Uterus (tissue), 4 donors: ENCODE measurements around the gene TWIST2. TPM values are rescaled to one million over a fixed set of nuclear protein-coding genes. Genes with fewer than 3 reads are reported as not detected.

Experiments used
- DNase-seq, 2 donors: peaks; one replicate each; pipeline ENCODE4 v3.0.0-alpha.2; 2019 to 2020
- H3K27ac ChIP-seq, 2 donors: fragments of 200-600 bp; sonication (generic); 1 replicate in 1 of 2; 2 replicates in 1 of 2; pipeline ENCODE4 v1.5.1; 2016 to 2018
- H3K27me3 ChIP-seq, 2 donors: fragments of 200-600 bp; sonication (generic); one replicate each; pipeline ENCODE4 v1.5.1; 2018 to 2019; ENCODE audit warnings: control low read depth in 1 of 2
- H3K36me3 ChIP-seq, 2 donors: fragments of 200-600 bp; sonication (generic); one replicate each; pipeline ENCODE4 v1.5.1; 2019; ENCODE audit warnings: control low read depth in 1 of 2
- H3K4me1 ChIP-seq, 2 donors: fragments of 200-600 bp; sonication (generic); one replicate each; pipeline ENCODE4 v1.5.1; 2018 to 2019; ENCODE audit warnings: control low read depth in 1 of 2
- H3K4me3 ChIP-seq, 2 donors: fragments of 200-600 bp; sonication (generic); 1 replicate in 1 of 2; 2 replicates in 1 of 2; pipeline ENCODE4 v1.5.1; 2018 to 2019; ENCODE audit warnings: mild to moderate bottlenecking in 1 of 2
- H3K9me3 ChIP-seq, 2 donors: fragments of 200-600 bp; sonication (generic); one replicate each; pipeline ENCODE4 v1.5.1; 2019; ENCODE audit warnings: control low read depth in 1 of 2
- CTCF ChIP-seq, 4 experiments: fragments of 200-600 bp in 2 of 4; fragments of 450-650 bp in 2 of 4; sonication (generic) in 2 of 4; IDR thresholded peaks; one replicate each; pipeline ENCODE4 v1.5.1; 2016 to 2019; ENCODE audit warnings: antibody characterized with exemption in 4 of 4, mild to moderate bottlenecking in 2 of 4, moderate library complexity in 1 of 4
- POLR2A ChIP-seq, 2 donors: fragments of 450-650 bp; IDR thresholded peaks; one replicate each; pipeline ENCODE4 v1.6.1; 2016; ENCODE audit warnings: antibody characterized with exemption in 2 of 2, mild to moderate bottlenecking in 1 of 2, moderate library complexity in 1 of 2
- intact Hi-C: fragments of 100-400 bp; cut with DNase I; formaldehyde crosslinking; loops from one replicate; pipeline ENCODE4 v1.15.1; 2023; ENCODE audit warnings: low total_unique reads
- total RNA-seq, 4 donors: library from RNA; depleted of rRNA in 3 of 4; stranded (reverse); fragments of >200 nt in 3 of 4; gene quantifications; one replicate each; pipeline versions ENCODE4 v1.1.0 to v1.2.4, GENCODE V29; 2014 to 2023
- donor health status: DM: yes; HTN: yes; CAD: no.

The TWIST2 gene
- total RNA-seq, 4 donors from 2014 or later: 28.1 to 199 (median 63.9) TPM

- no peak for DNase-seq
- no peak for TF ChIP-seq CTCF (IDR thresholded peaks at IDR 0.05)
- TF ChIP-seq POLR2A (IDR thresholded peaks at IDR 0.05): no peak
- no peaks in the 10 kb centered on the region for H3K36me3 ChIP-seq
- no peaks in the 10 kb centered on the region for H3K27me3 ChIP-seq
- H3K27ac ChIP-seq: peak overlapping the region; percentile 92 to 95
- peaks cover 34 to 41% of the 10 kb centered on the region in 2 donors for H3K4me1 ChIP-seq
- no peak overlapping the region for H3K4me3 ChIP-seq
- intact Hi-C loops: no loop called here
- H3K9me3 ChIP-seq: no peaks in the 10 kb centered on the region
These were observed 18.9 kb downstream of the TWIST2 start for GRCh38 chr2:238866656-238867277.

- no peak overlapping the region for H3K4me3 ChIP-seq
- H3K36me3 ChIP-seq: no peaks in the 10 kb centered on the region
- TF ChIP-seq POLR2A (IDR thresholded peaks at IDR 0.05) (no peak), CTCF (IDR thresholded peaks at IDR 0.05) (no peak)
- peak in 1 of 2 donors; percentile 69 for DNase-seq
- peaks cover 34 to 41% of the 10 kb centered on the region in 2 donors for H3K4me1 ChIP-seq
- intact Hi-C loops: no loop called here
- H3K9me3 ChIP-seq: no peaks in the 10 kb centered on the region
- peak overlapping the region; percentile 92 to 95 for H3K27ac ChIP-seq
- no peaks in the 10 kb centered on the region for H3K27me3 ChIP-seq
These were observed 20.2 kb downstream of the TWIST2 start for GRCh38 chr2:238868067-238868524.

- intact Hi-C loops: no loop called here
- DNase-seq: peak; percentile 85 to 93
- Histone ChIP-seq H3K4me3 (no peak overlapping the region), H3K4me1 (peaks cover 34 to 37% of the 10 kb centered on the region in 2 donors), H3K36me3 (no peaks in the 10 kb centered on the region), H3K27me3 (no peaks in the 10 kb centered on the region), H3K27ac (peak overlapping the region; percentile 92 to 95), H3K9me3 (no peaks in the 10 kb centered on the region)
- TF ChIP-seq POLR2A (IDR thresholded peaks at IDR 0.05) (no peak), CTCF (IDR thresholded peaks at IDR 0.05) (no peak)
These were observed 20.9 kb downstream of the TWIST2 start for GRCh38 chr2:238868616-238869292.

GRCh38 chr2:238869293-238870124, 21.6 kb downstream of the TWIST2 start:
- DNase-seq: no peak
- Histone ChIP-seq H3K36me3 (no peaks in the 10 kb centered on the region), H3K27me3 (no peaks in the 10 kb centered on the region), H3K27ac (peak overlapping the region; percentile 92 to 95), H3K4me3 (no peak overlapping the region), H3K4me1 (peaks cover 32 to 34% of the 10 kb centered on the region in 2 donors), H3K9me3 (no peaks in the 10 kb centered on the region)
- intact Hi-C loops: no loop called here
- TF ChIP-seq POLR2A (IDR thresholded peaks at IDR 0.05): no peak

- Histone ChIP-seq H3K9me3 (no peaks in the 10 kb centered on the region), H3K4me1 (peaks cover 26 to 28% of the 10 kb centered on the region in 2 donors), H3K36me3 (no peaks in the 10 kb centered on the region), H3K4me3 (no peak overlapping the region), H3K27me3 (no peaks in the 10 kb centered on the region), H3K27ac (no peak overlapping the region)
- intact Hi-C loops: no loop called here
- TF ChIP-seq POLR2A (IDR thresholded peaks at IDR 0.05) (no peak), CTCF (IDR thresholded peaks at IDR 0.05) (no peak)
- no peak for DNase-seq
These were observed 22.4 kb downstream of the TWIST2 start for GRCh38 chr2:238870261-238870660.
